GM12872 (cell line): Measurements from ENCODE around the gene CASK.

Experiments used
- TF ChIP-seq, protein P1 (sequence below): IDR thresholded peaks from 3 replicates; pipeline ENCODE4 v1.5.1; 2011; ENCODE audit warnings: low read depth, mild to moderate bottlenecking, low read length, moderate library complexity; ENCODE audit not compliant: insufficient read depth

Gene CASK

DNA sequence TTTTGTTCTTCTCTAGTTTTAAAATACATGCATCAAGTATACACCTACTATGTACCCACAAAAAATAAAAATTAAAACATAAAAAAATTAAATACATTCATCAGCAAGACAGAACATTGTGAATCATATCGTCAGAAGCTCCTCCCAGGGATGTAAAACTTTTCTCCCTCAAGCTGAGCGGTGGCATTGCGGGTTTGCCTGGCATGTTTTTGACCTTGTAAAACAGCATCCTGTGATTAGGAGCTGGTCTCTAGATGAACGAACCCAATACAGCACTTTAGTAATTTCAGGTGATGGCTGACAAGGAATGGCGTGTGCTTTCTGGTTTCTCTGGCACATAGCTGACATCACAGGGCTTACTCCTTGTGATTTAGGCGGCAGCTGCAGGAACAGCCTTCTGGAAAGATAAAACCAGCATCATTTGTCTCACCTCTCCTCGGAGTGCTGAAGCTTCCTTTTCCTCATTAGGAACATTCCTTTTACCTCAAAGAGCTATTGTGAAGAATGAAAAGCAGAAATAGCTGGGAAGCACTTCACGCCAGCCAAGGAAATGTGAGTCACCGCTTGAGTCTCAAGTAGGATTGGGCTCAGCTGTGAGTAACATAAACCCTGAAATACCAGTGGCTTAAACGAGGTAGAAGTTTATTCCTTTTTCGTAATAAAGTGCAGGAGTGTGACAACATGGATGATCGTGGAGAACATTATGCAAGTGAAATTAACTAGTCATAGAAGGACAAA is 431.9 kb downstream of the CASK start:
- TF ChIP-seq, protein P1, sequence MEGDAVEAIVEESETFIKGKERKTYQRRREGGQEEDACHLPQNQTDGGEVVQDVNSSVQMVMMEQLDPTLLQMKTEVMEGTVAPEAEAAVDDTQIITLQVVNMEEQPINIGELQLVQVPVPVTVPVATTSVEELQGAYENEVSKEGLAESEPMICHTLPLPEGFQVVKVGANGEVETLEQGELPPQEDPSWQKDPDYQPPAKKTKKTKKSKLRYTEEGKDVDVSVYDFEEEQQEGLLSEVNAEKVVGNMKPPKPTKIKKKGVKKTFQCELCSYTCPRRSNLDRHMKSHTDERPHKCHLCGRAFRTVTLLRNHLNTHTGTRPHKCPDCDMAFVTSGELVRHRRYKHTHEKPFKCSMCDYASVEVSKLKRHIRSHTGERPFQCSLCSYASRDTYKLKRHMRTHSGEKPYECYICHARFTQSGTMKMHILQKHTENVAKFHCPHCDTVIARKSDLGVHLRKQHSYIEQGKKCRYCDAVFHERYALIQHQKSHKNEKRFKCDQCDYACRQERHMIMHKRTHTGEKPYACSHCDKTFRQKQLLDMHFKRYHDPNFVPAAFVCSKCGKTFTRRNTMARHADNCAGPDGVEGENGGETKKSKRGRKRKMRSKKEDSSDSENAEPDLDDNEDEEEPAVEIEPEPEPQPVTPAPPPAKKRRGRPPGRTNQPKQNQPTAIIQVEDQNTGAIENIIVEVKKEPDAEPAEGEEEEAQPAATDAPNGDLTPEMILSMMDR: no peak

DNA sequence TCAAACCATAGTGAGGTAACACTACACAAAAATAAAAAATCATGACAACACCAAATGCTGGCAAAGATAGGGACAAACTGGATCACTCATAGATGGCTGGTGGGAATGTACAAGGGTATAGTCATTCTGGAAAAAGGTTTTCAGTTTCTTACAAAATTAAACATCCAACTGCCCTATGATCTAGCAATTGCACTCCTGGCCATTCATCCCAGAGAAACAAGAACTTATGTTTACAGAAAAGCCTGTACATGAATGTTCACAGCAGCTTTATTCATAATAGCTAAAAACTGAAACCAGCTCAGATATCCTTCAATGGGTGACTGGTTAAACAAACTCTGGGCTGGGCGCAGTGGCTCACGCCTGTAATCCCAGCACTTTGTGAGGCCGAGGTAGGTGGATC is 432.9 kb downstream of the CASK start:
- TF ChIP-seq, protein P1: no peak

DNA sequence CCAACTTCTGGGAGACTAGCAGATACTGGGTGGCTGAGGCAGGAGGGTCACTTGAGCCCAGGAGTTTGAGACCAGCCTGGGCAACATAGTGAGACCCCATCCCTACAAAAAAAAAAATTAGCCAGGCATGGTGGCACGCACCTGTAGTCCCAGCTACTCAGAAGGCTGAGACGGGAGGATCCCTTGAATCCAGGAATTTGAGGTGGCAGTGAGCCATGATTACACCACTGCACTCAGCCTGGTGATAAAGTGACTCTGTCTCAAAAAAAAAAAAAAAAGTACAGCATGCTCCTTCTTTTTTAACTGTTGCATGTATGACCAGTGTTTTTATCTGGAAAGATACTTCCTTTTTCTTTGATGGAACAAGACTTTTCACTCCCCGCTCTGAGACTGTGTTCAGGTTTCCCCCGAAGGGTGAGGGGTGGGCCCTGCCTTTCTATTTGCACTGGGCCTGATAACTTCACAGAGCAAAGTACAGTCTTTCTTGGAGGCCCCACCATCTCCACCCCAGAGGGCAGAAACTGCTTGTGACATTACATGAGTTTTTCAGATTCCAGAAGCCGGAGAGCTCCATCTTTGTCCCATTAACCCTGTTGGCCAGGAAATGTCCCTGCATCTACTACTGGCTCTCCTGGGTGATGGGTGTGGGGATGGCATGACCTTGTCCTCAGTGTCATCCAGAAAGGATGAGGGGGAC is 441.1 kb downstream of the CASK start:
- TF ChIP-seq, protein P1: no peak

DNA sequence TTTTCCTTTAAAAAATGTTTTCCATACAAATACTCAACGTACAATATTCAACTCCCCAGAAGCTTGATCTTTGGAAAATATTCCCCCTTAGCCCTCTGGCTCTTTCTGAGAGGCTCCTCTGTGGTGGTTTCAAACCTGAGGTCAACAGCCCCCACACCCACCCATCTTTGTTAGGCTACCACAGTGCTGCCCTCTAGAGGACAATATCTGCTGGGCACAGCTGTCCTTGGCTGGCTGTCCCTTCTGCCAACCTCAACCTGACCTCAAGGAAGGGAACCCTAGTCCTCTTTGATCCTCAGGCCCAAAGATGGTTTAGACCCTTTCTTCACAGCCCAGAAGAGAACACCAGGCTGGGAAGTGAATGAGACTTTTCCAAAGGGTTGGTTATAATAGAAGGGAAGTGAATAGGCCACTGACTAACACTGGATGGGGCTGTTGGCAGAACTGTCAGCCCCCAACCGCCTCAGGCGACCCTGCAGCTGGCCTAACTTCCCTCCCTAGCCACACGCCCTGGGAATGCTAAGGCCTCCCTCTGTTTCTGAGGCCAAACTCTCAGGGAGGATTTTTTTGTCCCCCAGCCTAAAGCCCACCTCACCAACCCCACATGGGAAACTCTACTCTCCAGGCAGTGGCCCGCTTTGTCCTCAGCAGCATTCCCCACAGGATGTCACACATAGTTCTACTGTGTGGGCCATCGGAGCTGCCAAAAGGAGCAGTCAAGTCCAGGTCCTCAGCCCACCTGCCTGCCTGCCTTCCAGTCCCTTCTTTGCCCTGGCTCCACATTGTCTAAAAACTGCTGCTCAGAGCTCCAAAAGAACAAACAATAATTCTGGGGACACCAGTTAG is 441.9 kb downstream of the CASK start:
- TF ChIP-seq, protein P1: peak; percentile 61

DNA sequence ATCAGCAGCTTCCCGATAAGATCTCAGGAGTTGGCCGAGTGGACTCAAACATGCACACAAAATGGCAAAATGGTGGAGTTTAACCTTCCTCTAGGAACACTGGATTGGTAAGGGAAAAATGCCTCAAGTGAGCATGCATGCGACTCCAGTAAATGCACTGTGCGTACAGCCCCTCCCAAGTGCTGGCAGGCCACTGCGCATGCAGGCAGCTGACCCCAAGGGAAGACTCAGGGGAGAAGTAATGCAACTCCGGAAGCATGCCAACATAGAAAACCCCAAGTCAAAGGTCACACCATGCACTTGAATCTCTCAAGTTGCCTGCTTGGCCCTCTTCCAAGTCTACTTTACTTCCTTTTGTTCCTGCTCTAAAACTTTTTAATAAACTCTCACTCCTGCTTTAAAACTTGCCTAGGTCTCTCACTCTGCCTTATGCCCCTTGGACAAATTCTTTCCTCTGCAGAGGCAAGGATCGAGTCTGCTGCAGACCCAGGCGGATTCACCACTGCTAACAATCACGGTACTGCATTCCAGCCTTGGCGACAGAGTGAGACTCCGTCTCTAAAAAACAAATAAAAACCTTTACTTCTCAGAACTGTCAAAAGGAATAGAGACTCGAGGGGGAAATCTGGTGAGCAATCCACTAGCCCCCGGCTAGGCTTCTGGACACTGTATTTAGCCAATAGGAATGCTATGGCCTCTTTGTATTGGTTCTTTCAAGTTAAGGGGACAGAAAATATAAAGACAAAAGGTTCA is 442.7 kb downstream of the CASK start:
- TF ChIP-seq, protein P1: no peak

DNA sequence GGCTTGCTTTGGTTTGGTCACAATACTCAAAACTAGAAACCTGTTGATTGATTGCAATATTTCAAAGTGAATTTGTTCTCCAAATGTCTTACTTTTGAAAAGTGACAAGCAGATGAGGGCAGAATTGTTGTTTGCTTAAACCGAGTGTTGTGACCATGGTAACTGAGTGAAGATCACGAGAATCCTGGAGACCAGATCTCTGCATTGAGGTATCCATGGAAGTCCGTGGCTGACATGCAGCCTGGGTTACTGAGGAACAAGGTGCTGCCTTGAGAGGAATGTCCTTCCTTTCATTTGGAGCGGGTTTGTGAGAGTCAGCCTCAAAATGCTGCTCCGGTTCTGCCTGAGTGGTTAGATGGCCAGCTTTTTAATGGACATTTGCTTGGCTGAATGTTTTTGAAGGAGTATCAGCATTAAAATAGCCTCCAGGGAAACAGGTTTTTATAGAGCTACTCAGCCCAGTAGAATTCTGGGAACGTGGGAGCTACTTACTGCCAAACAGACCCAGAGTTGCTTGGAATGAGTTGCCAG is 444.9 kb downstream of the CASK start:
- TF ChIP-seq, protein P1: no peak
